ENCODE results near the gene VPS13C.

GRCh38 chr15:61830536-61831330 is 229.5 kb downstream of the VPS13C start:
- TF ChIP-seq CTCF (IDR thresholded peaks at IDR 0.05 in 2 of 3, conservative IDR thresholded peaks at IDR 0.05 in 1 of 3; ENCODE audit: borderline replicate concordance in 1 of 3, insufficient read depth in 1 of 3, low read depth in 2 of 3, low read length in 2 of 3) = no peak
- no peak for TF ChIP-seq MAX (IDR thresholded peaks at IDR 0.05)
- no peak for TF ChIP-seq REST (IDR thresholded peaks at IDR 0.05; ENCODE audit: low read depth)
- TF ChIP-seq YY1 (IDR thresholded peaks at IDR 0.05; ENCODE audit: extremely low read depth, insufficient replicate concordance, low read depth, low read length) = no peak
- TF ChIP-seq POLR2A (IDR thresholded peaks at IDR 0.05; ENCODE audit: borderline replicate concordance, extremely low read depth, insufficient read depth, insufficient read length) = no peak
